NCI-H2029 treated with DMSO at 0.1 percent for 48 hours (cell line): ENCODE measurements around the gene SPG7.
"Not testable (repeated sequence)": the region's sequence is repeated elsewhere in the genome, so short reads cannot be mapped to it uniquely, and the experiment has no call there.

ENCODE experiments used
- DNase-seq: peaks from one replicate; lab custom pipeline; 2025; lab: John Stamatoyannopoulos, UW

SPG7 gene

DNA sequence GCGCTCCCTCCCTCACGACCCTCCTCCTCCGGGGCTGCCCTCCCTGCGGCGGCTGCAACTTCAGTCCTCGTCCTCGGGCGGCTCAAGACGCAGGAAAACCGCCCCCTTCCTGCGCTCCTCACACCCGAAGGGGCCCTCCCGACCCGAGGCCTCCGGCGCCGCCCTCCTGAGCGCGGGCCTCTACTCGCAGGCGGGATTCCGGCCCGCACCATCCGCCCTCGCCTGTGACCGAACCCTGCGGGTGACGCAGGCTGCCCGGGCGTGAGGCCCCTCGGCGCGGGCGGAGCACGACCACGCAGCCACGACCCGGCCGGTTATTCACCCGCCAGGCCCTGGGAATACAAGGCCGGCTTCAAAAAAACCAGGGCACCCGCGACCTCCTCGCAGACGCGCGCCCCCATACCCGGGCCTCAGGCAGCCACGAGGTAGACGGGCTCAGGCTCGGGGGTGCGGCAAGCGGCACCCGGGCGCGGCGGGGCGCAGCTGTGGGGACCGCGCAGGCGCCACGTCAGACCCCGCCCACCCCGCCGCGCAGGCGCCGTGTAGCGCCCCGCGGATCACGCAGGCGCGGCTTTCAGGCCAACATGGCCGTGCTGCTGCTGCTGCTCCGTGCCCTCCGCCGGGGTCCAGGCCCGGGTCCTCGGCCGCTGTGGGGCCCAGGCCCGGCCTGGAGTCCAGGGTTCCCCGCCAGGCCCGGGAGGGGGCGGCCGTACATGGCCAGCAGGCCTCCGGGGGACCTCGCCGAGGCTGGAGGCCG lies at the start of gene SPG7:
Gene SPG7, plus strand, starts transcription at position 570 of the 757 bp plus-strand sequence. Its CDS starts 15 bp downstream, at position 585.
- DNase-seq = no peak

DNA sequence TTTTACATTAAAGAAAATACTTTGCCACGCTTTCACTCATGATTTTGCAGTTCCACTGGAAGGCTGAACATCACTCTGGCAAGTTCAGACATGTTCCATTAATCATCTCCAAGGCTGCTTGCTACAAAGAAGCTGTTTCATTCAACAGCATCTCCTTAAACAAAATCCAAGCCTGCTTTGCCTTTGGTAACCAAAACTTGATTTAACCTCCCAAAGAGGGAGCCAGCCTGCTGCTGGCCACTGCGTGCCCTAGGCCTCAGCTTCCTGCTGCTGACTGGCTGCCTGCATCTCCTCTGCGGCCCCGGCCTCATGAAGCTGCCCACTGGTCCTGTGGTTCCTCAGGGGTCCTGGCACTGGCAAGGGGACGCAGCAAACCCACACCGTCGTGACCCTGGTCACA lies 49.7 kb upstream of the SPG7 start:
- DNase-seq = no peak

DNA sequence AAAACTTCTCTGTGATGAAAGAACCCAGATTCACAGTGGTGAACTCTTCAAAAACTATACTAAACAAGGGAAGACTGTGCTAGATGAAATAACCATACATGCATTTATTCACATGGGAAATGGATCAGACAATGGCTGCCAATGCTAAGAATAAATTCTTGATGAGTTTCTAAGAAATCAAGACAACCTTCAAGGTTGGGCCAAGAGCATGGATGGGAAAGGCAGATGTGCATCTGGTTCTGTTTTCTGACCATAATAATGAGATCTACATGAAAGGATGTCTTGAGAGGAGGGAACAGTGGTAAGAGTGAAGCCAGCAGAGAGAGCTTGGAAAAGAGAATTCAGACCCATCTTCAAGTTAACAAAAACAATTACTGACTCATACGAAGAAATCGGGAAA lies 49.2 kb upstream of the SPG7 start:
- DNase-seq = no peak

DNA sequence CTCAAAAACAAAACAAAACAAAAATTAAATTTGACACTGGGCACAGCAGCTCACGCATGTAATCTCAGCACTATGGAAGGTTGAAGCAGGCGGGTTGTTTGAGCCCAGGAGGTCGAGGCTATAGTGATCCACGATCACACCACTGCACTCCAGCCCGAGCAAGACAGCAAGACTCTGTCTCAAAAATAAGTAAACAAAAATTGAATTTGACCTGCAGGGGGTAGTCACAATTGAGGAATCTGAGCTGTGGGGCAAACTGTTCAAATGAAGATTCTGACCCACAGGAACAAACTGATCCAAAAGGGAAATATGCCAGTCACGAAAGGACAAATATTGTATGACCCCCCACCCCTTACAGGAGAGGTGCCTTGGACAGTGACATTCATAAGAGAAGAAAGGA lies 47.6 kb upstream of the SPG7 start:
- no peak for DNase-seq

DNA sequence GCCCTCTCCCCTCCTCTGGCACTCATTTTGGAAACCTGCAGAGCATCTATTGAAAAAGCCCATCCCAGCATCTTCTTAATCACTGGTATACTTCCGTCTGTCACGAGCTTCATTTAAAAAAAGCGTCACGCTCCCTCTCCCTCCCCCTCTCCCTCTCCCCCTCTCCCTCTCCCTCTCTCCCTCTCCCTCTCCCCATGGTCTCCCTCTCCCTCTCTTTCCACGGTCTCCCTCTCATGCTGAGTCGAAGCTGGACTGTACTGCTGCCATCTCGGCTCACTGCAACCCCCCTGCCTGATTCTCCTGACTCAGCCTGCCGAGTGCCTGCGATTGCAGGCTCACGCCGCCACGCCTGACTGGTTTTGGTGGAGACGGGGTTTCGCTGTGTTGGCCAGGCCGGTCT lies 46.3 kb upstream of the SPG7 start:
- not testable (repeated sequence) for DNase-seq

DNA sequence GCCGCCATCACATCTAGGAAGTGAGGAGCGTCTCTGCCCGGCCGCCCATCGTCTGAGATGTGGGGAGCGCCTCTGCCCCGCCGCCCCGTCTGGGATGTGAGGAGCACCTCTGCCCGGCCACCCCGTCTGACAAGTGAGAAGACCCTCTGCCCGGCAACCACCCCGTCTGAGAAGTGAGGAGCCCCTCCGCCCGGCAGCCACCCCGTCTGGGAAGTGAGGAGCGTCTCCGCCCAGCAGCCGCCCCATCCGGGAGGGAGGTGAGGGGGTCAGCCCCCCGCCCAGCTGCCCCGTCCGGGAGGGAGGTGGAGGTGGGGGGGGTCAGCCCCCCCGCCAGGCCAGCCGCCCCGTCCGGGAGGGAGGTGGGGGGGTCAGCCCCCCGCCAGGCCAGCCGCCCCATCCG lies 45.6 kb upstream of the SPG7 start:
- DNase-seq = not testable (repeated sequence)

DNA sequence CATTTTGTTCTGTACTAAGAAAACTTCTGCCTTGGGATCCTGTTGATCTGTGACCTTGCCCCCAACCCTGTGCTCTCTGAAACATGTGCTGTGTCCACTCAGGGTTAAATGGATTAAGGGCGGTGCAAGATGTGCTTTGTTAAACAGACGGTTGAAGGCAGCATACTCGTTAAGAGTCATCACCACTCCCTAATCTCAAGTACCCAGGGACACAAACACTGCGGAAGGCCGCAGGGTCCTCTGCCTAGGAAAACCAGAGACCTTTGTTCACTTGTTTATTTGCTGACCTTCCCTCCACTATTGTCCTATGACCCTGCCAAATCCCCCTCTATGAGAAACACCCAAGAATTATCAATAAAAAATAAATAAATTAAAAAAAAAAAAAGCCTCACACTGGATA lies 44.9 kb upstream of the SPG7 start:
- DNase-seq = not testable (repeated sequence)

DNA sequence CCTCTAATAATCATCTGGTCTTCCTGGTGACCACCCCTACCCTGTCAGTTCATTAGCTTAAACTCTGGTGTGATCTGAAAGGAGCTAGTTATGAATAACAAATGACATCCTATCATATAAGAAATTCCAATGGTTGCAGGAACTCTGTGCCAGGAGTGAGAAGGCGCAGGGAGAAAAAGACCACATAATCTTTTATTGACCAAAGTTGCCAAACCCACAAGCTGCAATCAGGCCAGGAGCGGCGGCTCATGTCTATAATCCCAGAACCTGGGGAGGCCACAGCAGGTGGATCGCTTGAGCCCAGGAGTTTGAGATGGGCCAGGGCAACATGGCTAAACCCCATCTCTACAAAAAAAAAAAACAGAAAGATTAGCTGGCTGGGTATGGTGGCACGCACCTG lies 41.3 kb upstream of the SPG7 start:
- DNase-seq = no peak

DNA sequence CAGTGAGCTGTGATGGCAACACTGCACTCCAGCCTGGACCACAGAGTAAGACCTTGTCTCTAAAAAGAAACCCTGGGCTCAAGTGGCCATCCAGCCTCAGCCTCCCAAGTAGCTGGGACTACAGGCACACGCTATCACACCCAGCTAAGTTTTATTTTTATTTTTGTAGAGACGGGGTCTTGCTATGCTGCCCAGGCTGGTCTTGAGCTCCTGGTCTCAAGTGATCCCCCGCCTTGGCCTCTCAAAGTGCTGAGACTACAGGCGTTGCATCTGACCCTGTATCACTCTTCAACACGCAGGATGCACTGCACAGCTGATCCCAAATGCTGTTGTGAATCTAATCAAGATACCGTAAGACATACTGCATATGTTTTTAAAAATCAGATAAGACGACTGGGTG lies 40.8 kb upstream of the SPG7 start:
- no peak for DNase-seq

DNA sequence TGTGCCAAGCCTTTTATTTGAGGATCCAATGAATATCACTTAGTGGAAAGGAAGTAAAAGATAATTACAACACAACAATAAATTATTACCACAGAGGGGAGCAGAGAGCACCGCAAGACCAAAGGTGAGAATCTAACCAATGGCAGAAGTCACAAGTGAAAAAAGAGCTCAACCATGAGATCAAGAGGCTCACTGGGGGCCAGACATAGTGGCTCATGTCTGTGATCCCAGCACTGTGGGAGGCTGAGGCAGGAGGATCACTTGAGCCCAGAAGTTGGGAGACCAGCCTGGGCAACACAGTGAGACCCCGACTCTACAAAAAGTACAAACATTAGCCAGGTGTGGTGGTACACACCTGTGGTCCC lies 35.5 kb upstream of the SPG7 start:
- no peak for DNase-seq

DNA sequence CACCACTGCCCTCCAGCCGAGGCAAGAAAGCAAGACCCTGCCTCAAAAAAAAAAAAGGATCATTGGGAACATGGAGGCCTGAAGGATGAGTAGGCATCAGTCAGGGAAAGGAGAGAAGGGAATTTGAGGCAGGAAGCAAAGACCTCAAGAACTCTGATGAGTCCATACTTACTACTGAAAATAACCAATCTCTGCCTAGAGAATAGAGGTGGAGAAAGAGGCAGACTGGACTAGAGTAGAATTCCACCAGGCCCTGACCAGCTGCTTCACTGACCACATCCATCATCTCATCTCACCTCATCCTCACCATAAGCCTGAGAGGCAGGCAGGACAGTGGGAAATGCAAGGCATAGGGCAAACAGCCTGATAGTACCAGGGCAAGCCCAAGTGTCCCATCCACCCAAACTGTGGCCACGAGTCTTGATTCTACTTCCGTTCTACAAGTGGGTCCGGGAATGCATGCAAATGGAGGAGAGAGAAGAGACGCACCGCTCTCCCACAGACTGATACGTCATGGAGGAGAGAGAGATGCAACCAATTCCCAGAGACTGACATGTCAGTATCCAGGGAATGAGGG lies 35.0 kb upstream of the SPG7 start:
- DNase-seq = no peak

DNA sequence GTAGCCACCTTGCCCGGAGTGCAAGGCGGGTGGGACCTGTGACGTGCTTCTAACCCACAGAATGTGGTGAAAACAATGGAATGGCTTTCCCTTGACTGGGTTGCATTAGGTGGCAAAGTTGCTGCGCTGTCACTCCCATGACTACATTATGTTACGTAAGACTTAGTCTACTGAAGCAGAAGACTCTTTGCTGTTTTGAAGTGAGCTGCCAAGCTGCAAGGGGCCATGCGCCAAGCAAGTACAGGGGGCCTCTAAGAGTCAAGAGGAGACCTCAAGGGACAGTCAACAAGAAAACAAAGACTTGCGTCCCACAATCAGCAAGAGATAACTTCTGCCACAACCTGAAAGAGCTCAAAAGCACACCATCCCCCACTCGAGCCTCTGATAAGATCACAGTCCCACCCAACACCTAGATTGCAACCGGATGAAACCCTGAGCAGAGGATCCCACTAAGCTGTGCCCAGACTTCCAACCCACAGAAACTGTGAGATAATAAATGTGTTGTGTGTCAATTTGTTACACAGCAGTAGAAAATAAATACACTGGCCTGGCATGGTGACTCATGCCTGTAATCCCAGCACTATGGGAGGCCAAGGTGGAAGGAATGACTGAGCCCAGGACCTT lies 34.3 kb upstream of the SPG7 start:
- no peak for DNase-seq

DNA sequence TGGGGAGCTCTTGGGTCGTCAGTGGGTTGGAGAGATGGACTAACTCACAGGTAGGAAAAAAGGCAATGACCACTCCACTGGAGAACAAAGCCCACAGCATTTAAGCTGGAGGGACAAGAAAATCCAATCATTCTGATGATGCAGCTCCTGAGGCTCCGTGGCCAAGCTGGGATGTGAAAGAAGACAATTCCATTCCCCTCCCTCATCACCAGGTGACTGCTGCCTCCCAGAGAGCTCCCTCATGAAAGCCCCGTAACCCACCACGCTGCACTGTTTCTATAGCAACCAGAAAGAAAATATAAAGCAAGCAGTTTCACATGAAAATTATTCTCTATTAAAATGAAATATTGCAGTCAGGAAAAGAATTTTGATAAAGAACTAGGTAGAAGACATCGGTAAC lies 33.1 kb upstream of the SPG7 start:
- DNase-seq = no peak

DNA sequence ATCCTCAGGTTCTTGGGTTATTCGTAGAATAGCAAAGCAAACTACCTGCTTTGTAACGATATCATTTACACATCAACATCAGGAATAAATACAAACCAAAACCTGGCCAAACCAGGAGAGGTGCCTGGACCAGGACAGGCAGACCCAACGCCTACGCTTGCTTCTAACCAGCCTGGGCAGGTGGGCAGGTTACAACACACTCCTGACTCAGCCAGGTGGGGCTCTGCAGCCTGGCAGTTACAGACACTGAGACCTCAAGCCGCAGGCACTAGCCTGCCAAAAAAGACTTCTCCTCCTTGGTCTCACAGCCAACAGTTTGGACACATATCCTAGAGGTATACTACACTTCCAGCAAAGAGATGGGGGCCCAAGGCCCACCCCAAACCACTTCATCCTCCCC lies 31.8 kb upstream of the SPG7 start:
- DNase-seq = no peak

DNA sequence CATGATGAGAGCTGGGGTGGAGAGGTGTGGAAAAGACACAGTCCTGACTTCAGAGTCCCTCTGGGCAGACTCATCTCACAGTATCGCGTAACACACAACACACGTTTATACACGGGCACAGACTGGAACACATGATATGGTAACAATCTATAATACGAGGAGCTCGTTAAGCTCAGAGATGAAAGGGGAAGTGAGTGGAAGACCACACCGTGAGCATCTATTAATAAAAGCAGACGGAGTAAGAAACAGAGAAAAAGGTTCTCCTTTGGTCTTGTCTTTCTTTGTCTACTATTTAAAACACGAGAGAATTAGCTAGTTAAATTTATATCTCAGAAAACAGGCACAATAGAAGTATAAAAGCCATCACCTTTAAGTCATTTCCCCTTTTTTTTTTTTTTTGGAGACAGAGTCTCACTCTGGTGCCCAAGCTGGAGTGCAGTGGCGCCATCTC lies 31.4 kb upstream of the SPG7 start:
- DNase-seq = no peak

DNA sequence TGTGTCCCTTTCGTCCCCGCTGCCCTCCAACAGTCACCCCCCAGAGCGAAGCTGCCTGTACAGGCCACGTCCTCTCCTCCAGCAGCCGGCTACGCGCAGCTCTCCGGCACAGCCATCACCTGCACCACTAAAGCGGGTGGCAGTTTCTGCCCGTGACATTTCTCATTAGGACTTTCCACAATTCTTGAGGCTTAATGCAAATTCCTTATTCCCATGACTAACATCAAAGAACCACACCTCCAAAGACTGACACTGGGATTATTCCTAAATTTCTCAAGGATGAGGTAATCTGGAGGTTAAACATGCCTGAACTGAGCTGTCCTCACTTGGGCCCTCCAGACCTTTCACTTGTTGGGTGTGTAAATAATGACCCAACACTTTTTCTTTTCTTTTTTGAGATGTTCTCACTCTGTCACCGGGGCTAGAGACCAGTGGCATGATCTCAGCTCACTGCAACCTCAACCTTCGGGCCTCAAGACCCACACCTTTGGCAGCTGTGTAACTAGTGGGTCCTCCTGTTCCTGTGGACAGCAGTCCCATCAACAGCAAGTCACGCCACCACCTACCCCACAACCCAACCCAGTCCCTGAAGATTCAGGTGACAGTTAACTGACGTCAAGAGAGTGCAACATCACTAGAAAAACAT lies 29.5 kb upstream of the SPG7 start:
- no peak for DNase-seq

DNA sequence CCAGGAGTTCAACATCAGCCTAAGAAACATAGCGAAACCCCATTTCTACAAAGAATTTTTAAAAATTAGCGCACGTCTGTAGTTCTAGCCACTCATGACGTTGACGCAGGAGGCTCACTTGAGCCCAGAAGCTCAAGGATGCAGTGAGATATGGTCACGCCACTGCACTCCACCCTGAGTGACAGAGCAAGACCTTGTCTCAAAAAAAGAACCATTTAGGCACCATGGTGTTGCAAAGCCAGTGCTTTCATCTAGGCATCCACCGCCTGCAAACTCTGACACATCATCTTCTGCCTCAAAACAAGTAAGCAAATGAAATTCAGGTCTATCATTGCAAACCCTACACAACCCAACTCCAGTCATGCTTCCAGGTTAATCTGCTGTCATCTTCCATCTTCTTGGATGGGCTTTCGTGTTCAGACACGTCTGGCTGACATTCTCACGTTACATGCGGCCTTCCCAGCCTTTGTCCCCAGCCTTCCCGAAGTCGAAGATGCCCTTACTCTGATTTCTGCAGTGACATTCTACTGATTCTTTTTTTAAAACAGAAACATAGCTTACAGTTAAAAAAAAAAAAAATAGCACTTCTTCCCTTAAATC lies 26.7 kb upstream of the SPG7 start:
- no peak for DNase-seq

DNA sequence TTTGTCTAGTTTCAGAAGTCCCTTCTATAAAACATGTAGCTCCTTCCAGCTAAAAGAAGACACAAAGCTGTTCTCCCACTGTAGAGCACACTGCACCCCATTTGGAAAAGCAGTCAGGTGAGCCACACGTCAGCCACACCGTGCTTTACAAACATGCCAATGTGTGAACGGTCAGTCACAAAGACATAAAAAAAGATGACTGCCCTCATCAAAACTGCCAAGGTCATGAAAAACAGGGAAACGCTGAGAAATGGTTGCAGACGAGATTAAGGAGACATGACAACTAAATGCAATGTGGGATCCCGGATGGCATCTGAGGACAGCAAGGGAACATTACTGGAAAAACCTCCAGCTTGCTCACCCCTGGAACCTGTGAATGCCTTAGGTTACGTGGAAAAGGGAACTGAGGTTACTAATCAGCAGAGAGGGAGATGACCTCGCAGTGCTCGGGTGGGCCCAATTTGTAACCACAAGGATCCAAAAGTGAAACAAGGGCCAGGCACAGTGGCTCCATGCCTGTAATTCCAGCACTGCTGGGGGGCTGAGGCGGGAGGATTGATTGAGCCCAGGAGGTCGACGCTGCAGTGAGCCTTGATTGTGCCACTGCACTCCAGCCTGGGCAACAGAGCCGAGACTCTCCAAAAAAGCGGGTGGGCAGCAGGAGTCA lies 25.9 kb upstream of the SPG7 start:
- no peak for DNase-seq

DNA sequence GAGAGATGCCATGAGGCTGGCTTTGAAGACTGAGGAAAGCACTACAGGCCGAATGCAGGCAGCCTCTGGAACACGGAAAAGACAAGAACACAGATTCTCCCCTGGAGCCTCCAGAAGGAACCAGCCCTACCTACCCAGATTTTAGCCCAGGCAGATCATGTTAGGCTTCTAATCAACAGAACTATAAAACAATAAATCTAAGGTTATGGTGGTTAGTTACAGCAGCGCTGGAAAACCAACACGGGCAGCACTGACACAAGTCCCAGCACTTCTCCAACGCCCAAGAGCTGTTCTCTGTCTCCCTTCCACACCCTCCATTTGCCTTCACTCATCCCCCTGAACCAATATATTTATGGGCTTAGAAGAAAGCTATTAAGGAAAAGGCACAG lies 25.4 kb upstream of the SPG7 start:
- DNase-seq = no peak

DNA sequence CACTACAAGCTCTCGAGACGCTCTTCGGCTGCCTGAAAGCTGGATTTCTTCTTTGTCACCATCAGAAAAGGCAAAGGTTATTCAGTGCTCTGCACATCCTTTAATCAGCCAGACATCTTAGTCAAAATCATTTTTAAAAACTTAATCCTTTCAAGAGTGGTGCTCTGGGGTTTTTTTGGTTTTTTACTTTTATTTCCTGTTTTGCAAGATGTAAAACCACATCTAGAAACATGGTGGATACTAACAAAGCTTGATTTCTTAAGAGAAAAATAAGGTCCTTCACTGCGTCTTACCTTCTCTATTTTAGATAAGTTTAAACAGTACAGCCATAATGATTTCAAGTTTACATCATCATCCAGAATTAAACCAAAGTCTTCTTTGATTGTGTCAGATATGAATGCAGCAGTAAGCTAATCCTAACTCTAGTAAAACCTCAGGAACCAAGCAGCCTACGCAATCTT lies 24.1 kb upstream of the SPG7 start:
- DNase-seq = no peak

DNA sequence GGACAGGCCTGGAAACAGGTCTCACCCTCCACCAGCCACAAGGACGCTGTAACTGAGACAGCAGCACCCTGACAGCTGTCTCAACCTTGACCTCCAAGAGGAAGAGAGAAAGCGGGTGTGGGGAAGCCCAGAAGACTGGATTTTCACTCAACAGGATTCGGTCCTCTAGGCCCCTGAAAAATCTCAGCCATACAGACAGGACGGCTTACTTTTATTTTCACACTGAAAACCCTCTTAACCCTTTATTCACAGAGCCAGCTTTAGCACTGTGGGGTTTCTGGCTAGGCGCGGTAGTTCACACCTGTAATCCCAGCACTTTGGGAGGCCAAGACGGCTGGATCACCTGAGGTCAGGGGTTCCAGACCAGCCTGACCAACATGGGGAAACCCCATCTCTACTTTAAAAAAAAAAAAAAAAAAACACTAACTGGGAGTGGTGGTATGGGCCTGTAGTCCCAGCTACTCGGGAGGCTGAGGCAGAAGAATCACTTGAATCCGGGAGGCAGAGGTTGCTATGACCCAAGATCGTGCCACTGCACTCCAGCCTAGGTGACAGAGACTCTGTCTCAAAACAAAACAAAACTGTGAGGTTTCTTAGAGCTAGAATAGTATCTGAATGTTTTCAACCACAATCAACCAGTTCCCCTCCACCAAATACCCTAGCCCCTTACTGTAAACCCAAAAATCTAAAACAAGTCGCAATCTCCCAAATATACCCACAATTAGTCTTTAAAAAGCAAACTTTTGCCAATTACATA lies 23.1 kb upstream of the SPG7 start:
- DNase-seq = no peak
